Cardiac septum (tissue), 1 donor: Measurements from ENCODE around the gene CCNK. TPM values are rescaled to one million over a fixed set of nuclear protein-coding genes. Genes with fewer than 3 reads are reported as not detected.

ENCODE experiments used
- DNase-seq: peaks from one replicate; pipeline ENCODE4 v3.0.0-alpha.2; 2020; ENCODE audit warnings: low spot score
- intact Hi-C: fragments of 100-400 bp; cut with DNase I; formaldehyde crosslinking; loops from one replicate; pipeline ENCODE4 v1.14.0; 2022
- total RNA-seq: library from RNA; stranded (reverse); fragmentation: NEBNext Ultra II Directional; extraction: Animal tissue kit (Norgen Biotek cat#: 25700); gene quantifications from one replicate; pipeline ENCODE4 v1.2.1, GENCODE V29; 2021
- donor health status: DM: no; HTN: no; CAD: no.

CCNK gene
- total RNA-seq, 1 donor from 2014 or later = 31.2 TPM

DNA sequence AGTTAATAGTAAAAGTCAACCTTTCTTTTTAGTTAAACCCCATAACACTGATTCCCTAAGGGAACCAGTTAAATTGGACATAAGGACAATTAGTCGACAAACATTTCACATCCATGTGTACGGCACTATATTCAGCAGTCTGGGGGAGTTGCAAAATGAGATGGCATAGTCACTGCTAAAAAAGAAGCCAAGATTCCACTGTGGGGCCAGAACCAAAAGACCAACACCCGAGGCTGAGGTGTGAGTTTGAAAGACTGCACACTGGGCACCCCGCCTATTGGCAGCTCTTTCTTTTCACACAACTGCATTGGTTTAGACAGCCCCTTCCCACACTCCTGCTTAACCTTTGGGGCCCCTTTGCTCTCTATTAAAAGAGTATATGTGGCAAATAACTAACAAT is 17.2 kb upstream of the CCNK start:
- intact Hi-C loops = no loop called here
- DNase-seq = no peak

DNA sequence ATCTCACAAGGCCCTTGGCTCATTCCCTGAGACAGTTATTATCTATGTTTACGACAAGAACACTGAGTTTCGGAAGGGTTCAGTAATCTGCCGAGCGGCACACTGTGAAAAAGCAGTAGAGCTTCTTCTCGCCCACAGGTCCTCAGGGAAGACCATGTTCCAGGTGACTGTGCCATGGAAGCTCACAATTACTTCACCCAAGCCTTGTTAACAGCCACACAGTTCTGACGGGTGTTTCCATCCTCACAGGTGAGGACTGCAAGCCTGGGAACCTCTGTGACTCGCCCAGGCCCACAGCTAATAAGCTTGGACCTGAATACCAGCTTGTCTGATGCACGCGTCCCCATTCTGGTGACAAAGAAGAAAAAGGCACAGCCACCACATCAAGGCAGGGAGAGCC is 15.9 kb upstream of the CCNK start:
- no peak for DNase-seq
- intact Hi-C loops = no loop called here

DNA sequence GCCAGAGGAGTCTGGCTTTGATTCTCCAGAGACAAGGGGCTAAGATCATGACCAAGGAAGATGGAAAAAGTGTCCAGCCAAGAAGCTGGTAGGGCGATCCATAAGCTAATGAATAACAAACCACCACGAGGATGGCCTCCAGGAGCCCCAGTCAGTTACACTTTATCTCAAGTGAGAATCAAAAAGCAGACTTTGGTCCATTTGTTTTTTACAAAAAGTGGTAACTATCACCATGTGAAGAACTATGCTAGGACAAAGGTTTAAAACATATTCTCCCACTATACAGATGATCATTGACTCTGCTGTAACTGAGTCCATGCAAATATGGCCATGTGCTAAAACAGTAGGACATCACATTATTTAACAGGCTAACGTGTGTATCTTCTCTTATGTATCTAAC is 14.5 kb upstream of the CCNK start:
- no peak for DNase-seq
- intact Hi-C loops = no loop called here

DNA sequence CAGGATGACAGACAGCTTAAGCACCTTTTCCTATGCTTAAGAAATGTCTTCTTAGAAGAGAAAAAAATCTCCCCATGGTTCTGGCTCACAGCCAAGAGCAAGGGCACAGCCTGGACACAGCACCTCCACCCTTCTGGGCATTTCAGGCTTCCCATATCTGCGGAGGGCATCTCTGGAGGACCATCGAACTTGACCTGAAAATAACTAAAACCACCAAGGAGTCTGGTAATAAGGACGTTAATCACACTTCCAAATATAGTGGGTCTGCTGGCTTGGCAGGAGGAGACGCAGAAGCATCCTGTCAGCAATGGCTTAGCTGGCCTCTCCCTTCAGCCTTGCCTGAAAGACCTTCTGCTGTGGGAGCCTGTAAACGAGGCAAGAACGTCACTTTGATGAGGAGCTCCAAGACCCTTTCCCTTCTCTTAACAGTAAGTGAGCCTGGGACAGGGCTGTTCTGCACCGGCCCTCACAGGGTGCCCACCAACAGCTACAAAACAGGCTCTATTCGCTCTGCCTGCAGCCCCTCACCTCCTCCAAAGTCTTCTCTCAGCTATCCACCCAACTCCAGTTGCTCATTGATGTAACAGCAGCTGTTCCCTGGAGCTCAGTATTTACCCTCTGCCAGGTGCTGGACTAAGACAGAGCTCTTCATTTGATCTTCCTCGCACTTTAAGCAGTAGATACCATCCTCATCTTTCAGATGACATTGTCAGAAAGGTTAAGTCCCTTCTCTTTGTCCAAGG is 13.7 kb upstream of the CCNK start:
- no peak for DNase-seq
- intact Hi-C loops = no loop called here

DNA sequence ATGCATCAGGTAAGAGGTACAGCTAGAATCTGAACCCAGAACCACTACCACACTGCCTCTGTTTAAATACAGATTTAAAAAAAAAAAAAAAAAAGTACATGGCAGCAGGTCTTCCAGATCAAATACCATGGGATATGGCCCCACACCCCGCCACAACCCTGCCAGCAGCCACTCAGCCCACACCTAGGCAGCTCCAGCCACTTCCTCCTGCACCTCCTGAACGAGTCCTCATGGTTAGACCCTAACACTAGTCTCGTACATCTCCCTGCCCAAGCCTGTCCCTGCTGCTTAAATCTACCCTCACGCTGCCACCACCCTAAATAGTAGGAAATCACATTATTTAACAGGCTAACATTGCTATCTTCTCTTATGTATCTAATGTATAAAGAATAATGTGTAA is 13.1 kb upstream of the CCNK start:
- intact Hi-C loops = no loop called here
- no peak for DNase-seq

DNA sequence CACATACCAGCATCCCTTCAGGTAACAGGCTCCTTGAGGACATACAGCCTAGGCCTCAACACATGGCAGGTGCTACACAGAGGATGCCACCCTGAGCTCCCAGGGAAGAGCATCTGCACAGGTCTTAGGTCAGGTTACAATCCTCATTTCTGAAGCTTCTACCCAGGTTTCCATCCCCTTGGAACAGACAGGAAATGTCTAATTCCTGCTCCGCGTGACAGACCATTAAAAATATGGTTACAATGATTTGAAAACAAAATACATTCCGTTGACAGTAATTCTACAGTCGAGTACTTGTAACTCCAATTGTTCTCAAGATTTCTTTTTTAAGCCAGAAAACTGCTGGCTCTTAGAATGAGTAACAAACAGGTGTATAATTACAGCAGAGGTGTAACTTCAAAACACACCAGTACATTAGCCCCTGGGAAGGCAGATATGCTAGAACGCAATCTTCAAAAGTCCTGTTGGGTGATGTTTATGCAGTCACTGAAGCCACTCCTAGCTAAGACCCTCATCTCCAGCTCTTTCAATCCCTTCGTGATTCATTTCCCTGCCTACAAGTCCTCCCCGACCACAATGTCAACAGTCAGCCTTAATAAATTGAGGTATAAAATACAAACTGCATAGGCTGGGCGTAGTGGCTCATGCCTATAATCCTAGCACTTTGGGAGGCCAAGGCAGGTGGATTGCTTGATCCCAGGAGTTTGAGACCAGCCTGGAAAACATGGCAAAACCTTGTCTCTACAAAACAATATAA is 12.2 kb upstream of the CCNK start:
- intact Hi-C loops = no loop called here
- no peak for DNase-seq

DNA sequence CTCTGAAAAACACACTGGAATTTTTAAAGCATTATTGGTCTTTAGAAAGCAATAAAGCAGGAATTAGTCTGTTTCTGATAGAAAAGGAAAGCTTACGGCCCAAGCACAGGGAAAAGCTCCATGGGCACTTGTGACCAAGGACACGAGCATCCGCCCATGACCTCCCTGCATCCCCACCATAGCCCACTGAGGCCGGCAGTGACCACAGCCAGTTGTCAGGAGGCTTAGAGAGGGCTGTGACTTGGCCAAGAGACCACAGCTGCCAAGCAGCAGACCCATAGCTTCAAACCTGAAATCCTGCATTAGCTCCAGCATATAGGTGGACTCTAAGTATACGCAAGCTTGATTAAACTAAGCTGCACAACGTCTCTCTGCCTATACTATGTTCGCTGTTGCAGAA is 9.5 kb upstream of the CCNK start:
- no peak for DNase-seq
- intact Hi-C loops = no loop called here

DNA sequence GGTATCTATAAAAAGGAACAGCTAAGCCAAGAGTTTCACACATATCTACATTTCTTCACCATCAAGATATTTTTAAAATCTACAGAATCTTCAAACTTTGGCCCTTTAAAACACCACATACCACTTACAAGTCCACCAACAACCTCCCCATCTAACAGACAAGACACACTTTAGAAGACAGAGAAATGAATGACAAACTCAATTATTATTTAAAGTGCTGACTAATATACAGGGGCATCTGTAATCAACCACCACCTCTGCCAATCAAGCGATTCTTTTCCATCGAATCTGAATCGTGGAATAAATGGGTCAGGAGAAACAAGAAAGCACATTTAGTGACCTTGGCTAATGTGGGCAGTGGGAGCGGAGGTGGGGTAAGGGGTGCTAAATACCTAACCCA is 8.3 kb upstream of the CCNK start:
- DNase-seq = no peak
- intact Hi-C loops = no loop called here

DNA sequence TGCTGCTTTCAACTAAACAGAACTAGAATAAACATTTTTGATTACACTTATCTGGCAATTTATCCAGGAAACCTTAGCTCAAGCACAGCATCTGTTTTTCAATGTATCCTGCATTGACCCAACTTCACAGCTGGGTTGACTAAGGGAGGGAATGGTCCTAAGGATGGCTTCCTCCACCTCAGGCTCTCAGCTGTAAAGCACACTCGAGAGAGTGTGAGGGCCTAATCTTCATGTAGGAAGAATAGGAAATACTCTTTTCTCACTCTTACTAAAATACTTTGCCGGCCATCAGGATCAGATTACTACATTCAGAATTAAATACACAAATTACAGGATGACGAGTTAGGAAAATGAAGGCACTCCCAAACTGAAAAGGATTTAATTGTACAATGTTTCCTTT is 7.8 kb upstream of the CCNK start:
- no peak for DNase-seq
- intact Hi-C loops = no loop called here

DNA sequence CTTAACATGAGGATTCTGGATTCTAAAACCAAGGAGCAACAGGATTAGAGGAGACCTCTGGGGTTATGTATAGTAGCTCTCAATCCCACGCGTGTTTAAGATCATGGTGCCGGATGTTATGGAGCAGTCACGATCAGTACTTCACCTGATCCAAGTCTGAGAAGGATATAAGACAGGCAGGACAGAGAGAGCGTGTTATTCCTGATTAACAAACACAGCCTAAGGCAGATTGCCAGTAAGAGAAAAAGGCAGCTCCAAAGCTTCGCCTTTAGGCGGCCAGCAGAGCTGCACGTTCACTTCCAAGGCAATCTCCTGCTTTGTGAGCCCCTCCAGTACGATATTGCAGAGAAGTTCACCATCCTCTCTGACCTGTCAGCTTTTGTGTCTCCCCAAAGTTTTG is 6.0 kb upstream of the CCNK start:
- DNase-seq = no peak

DNA sequence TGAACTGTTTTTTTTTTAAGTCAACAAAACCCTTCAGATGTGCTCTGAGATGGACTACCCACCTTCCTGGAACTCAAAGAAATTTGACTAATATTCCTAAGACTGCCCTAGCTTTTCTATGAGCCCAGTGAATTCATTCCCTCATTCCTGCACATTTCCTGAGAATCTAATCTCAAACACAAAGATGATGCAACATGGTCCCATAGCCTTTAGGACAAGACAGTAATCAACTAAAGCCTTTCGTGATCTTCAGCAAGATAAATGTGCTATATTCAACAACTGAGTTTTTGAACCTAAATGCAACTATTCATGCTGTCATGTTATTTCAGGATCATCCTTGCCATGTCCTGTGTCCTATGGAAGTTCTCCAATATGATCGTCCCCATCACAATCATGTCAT is 5.5 kb upstream of the CCNK start:
- intact Hi-C loops = no loop called here
- DNase-seq = no peak

More for the DNA sequence above, 6.0 kb upstream of the CCNK start:
- intact Hi-C loops = no loop called here

DNA sequence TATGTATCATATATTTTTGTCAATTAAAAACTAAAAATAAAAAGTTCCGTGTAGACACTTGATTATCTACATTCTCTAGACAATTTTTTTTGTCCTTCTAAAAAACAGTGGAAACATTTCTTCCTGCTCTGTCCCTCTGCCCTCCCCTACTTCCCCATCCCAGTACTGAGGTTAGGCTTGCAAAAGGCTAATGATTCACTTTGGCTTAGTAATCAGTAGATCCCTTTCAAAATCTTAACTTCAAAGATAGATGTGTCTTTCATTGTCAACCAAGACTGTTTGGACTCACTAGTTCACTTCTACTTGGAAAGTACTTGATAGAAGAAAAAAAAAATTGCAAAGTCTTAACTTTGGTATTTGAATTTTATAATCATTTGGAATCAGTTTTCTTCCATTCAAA is 4.3 kb upstream of the CCNK start:
- DNase-seq = no peak
- intact Hi-C loops = no loop called here

DNA sequence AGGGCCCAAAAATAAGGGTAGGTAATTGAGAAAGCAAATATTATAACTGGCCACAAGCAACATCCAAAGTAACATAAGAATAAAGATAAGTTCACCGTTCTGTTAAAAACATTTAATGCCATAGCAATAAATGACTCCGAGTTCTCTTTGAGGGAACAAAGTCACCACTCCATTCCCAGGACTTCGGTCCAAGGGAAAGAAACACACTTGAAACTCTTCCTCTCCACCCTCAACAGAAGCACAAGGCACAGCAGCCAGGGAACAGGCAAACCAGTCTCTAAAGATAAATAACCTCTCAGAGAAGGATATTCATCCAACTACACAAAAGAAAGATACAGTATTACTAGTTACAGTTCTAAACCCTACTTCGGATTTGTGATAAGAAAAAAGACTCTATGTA is 3.1 kb upstream of the CCNK start:
- intact Hi-C loops = no loop called here
- no peak for DNase-seq

DNA sequence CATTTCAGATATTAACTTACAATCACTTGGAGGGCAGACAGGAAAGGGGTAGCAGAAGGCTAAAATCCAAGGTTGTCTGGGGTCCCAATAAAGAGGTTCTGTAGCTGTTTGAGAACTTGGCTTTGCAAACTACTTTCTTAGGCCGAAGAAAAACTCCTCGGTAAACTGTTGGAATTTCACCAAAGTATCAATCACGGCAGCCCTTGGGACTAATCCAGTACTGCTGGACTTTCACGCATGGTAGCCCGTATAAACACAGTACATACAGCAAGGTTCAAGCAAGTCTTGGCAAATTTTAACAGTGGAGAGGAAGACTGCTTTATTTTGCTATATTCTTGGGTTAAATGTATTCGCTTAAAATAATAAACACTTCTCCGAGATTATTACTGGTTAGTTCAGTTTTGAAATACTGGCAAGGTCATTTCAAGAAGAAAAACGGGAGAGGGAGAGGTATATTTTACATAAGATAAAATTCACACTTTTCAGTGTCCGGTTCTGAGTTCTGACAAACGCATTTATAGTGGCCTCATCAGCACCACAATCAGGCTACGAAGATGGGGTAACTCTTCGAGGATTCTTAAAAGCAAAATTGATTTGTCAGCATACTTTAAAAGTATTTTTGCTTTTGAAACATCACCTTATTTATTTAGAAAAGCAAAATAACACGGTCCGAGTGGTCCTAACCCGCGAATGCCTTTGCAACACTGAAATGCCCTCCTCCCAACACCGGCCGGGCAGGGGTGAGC is 1.9 kb upstream of the CCNK start:
- intact Hi-C loops = no loop called here
- no peak for DNase-seq

DNA sequence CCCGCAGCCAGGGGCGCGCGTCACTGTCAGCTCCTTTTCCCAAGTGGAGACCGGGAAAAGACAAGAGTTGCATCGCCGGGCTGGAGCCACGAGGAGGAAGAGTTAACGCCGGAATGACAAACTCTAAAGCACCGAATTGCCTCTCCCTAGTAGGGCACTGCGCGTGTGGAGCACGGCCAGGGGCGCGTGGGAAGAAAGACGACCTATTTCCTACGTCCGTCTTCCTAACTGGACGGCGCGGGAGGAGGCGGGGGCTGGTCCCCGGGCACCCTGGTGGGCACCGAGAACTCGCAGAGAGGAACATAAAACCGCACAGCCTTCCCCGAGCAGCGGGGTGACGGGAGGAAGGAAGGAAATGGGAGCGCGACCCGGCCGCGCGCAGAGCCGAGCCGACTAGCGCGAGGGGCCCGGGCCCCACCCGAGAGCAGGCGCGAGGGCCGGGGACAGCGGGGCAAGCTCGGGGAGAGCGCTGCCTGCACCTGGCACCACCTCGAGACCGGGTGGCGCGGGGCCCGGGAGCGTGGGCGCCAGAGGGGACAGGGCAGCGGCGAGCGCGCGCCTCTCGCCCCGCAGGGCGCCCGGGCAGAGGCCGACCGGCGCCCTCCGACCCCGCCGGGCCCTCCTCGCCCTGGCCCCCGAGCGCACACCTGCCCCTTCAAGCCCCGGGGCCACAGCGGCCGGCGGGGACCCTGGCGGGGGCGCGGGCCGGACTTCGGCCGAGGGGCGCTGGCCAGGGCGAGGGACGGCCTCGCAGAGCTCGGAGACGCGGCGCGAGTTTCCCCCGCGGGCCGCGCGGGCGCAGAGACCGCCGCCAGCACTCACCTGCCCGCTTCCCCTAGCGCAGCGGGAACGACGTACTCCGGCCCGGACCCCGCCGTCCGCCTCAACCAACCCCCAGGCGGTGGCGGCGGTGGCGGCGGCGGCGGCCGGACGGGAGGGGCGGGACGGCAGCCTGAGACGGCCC is 1.0 kb upstream of the CCNK start, which contains the start of gene SETD3:
TSS of gene SETD3 (minus strand) at position 954 of the 964 bp plus-strand sequence. CDS start 15,054 bp downstream, outside the sequence.
- intact Hi-C loops = no loop called here
- DNase-seq = peak; percentile 75

DNA sequence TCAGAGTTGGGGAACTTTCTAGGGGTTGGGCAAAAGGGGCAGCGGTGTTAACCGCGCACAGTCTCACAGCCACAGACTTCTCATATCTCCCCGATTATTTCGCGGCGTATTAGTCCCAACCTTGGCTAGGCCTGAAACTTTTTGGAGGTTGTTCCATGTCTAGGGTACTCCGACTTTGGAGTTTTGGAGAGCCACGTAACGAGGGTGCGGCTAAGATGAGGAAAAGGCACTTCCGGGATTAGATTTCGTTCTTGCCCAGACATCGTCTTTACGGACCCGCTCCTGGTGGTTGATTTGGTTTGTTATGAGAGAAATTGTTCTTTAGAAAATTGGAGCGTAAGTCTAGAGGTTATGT is 513 bp downstream of the CCNK start:
- intact Hi-C loops = no loop called here
- DNase-seq = no peak

DNA sequence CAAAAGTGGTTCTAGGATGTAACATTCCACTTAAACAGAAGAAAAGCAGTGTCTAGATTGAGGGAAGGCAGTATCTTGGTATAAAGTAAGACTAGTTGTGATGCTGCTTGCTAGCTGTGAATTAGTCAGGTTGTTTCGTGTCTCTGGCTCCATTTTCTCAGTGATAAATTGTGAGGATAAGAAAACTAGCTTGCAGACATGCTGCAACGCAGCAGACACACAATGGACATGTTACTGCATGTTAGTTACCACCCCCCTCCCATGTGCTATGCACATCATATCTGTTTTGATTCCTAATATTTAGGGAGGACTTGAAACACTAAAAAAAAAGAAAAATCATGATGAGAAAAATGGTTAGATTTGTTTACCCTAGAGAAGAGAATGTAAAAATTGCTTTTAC is 2.9 kb downstream of the CCNK start:
- intact Hi-C loops = no loop called here
- DNase-seq = no peak

DNA sequence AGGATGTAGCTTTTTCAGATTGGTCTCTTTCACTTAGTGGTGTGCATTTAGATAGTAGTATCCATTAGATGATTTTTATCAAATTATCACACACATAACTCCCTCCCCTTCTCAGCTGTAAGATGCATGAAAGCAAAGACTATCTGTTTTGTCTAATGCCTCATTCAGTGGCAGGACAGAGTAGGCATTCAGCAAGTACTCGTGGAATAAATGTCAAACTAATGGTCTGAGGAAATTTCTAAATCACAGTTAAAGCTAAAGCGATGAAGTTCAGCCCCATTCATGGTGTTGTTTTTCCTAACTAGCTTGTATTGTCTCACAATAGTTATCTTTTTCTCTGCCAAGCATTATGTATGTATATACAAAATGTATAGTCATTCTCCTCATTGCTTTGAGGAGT is 16.1 kb downstream of the CCNK start:
- DNase-seq = no peak
- intact Hi-C loops = no loop called here

DNA sequence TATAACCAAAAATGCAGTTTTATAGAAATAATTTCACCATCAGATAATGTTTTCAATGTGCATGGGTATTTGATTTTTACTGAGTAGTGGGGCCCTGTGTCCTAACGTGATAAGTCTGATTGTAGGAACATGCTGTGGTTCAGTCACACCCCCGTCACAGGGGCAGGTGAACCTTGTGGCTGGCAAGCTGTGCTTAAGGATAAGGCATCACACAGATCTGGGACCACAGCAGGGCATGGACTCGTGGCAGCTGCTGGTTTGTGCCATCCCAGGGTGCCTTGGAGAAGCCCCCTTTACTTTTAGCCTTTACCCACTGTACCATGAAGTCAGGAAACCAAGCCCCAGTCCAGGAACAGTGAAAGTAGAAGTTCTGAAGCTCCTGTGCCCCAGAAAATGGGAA is 16.7 kb downstream of the CCNK start:
- no peak for DNase-seq
- intact Hi-C loops = no loop called here

DNA sequence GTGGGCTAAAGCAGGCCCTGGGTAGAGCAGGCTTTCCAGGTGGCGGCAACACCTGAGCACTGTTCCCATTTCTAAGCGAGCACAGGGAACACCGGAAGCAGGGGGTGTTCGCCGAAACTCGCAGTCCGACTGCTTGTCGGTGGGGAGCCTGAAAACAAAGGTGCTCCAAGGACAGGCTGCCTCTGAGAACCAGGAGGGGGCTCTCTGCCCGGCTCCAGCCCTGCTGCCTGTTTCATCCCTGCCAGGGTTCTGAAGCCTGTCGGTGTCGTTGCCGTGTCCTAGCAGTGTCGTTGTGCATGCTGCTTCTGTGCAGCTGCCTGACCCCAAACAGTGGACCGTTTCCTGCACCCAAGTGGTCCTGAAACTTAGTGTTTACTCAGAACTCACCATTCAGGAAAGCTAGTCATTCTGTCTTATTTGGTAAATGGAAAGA is 21.8 kb downstream of the CCNK start:
- no peak for DNase-seq

More for the DNA sequence above, 21.8 kb downstream of the CCNK start:
- intact Hi-C loops = no loop called here
